ENCODE measurements around the gene GAREM2. TPM values are rescaled to one million over a fixed set of nuclear protein-coding genes. Genes with fewer than 3 reads are reported as not detected.

Gene GAREM2
- polyA plus RNA-seq, 2 of the 4 experiments (the other 2 are of a cell fraction), result 5.1 to 5.9 TPM

GRCh38 chr2:26169226-26169625 lies 3.7 kb upstream of the GAREM2 start:
- H3K27ac ChIP-seq, result no peak overlapping the region; a peak in 1 of 6 replicates
- H3K4me1 ChIP-seq, result peaks cover 6% of the 10 kb centered on the region; the same call in 1 of the 3 replicates
- ChIA-PET CTCF (interaction anchor here (1.1 to 6.3 kb wide), 4 partner anchors 15 to 219 kb away, joined by 3 to 32 read pairs (median 3); no protein-coding TSS in a partner anchor), POLR2A (no interaction called here)
- no peak for TF ChIP-seq BCL3 (IDR thresholded peaks at IDR 0.05)
- no peak for TF ChIP-seq RCOR1 (IDR thresholded peaks at IDR 0.05; ENCODE audit: low read depth, low read length)
- no peak for TF ChIP-seq EP300 (IDR thresholded peaks at IDR 0.05)
- no peak for TF ChIP-seq NPAS2 (CRISPR knock-in tag; IDR thresholded peaks at IDR 0.05; ENCODE audit: borderline replicate concordance)
- H3K4me3 ChIP-seq, result no peak overlapping the region
- no peaks in the 10 kb centered on the region for H3K9me3 ChIP-seq
- no peak for FAIRE-seq
- DNase-seq (ENCODE audit: low read depth in 1 of 2, low spot score in 1 of 2), result no peak
- no peak for ATAC-seq
- no peak overlapping the region for H3K4me2 ChIP-seq
- 92% methylated on average over 5 of the region's 5 CpGs for WGBS (ENCODE audit: missing lambda C conversion rate)

DNA sequence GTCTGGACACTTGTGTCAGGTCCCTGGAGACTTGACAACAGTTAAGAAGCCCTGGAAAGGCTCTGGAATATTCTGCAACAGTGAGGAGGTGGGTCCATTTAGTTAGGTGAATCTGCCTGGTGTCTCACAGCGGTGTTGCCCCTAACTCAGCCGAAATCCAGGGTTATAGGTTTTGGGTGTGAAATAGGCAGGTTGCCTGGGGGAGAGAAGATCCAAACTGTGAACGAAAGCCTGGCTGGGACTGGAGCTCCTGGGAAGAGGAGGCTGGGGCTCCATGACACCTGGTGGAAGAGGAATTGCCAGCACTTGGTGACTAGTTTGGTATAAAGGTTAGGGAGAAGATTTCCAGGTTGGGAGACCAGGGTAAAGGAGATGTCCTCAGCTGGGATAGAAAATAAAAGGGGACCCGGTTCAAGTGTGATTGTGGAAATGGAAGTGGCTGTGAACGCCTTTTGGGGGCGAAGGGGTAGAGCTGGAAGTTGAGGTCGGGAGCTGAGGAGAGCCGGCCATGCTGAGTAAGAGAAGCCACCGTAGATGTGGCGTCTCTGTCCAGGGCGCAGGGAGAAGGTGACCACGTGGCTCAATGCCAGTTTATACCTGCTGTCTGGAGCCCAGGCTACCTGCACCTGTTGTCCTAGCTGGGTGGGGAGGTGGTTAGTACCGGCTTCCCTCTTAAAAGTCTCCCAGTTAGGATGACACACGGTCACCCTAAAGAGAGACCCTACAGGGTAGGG lies 3.0 kb upstream of the GAREM2 start:
- TF ChIP-seq RARB (CRISPR knock-in tag; IDR thresholded peaks at IDR 0.05) (no peak), KDM1A (IDR thresholded peaks at IDR 0.05; ENCODE audit: low read depth) (no peak), FOXS1 (CRISPR knock-in tag; IDR thresholded peaks at IDR 0.05) (no peak), HOXB5 (CRISPR knock-in tag; IDR thresholded peaks at IDR 0.05) (no peak), HDAC2 (IDR thresholded peaks at IDR 0.05) (no peak), JUN (IDR thresholded peaks at IDR 0.05) (no peak), RCOR1 (IDR thresholded peaks at IDR 0.05; ENCODE audit: low read depth, low read length) (no peak), SREBF2 (IDR thresholded peaks at IDR 0.05) (no peak), RFX5 (IDR thresholded peaks at IDR 0.05) (no peak), ZNF302 (CRISPR knock-in tag; IDR thresholded peaks at IDR 0.05) (no peak), KDM5A (IDR thresholded peaks at IDR 0.05) (no peak), PHF8 (IDR thresholded peaks at IDR 0.05; ENCODE audit: borderline replicate concordance, low read depth) (no peak), HOXA7 (CRISPR knock-in tag; IDR thresholded peaks at IDR 0.05) (no peak), RNF2 (IDR thresholded peaks at IDR 0.05; ENCODE audit: borderline replicate concordance, low read depth) (no peak), POLR2AphosphoS2 (conservative IDR thresholded peaks at IDR 0.05; ENCODE audit: low read length) (no peak), EP300 (IDR thresholded peaks at IDR 0.05) (no peak), MYC (IDR thresholded peaks at IDR 0.05; ENCODE audit: borderline replicate concordance, low read length) (no peak), MAFK (IDR thresholded peaks at IDR 0.05; ENCODE audit: partially characterized antibody) (no peak)
- TF ChIP-seq, protein P1, sequence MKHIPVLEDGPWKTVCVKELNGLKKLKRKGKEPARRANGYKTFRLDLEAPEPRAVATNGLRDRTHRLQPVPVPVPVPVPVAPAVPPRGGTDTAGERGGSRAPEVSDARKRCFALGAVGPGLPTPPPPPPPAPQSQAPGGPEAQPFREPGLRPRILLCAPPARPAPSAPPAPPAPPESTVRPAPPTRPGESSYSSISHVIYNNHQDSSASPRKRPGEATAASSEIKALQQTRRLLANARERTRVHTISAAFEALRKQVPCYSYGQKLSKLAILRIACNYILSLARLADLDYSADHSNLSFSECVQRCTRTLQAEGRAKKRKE (CRISPR knock-in tag; IDR thresholded peaks at IDR 0.05; ENCODE audit: low read depth), result no peak
- no peak overlapping the region for H3K4me3 ChIP-seq
- no peak for DNase-seq (ENCODE audit: low read depth in 1 of 2, low spot score in 1 of 2)
- 79% methylated on average over 14 of the region's 14 CpGs for WGBS (ENCODE audit: missing lambda C conversion rate)
- H3K9me3 ChIP-seq, result no peaks in the 10 kb centered on the region
- no peak overlapping the region; a peak in 1 of 6 replicates for H3K27ac ChIP-seq
- ChIA-PET CTCF (interaction anchor here (0.8 to 6.3 kb wide), 7 partner anchors 11 to 318 kb away, joined by 3 to 32 read pairs (median 3); no protein-coding TSS in a partner anchor), POLR2A (no interaction called here)
- no peak for FAIRE-seq
- peaks cover 6% of the 10 kb centered on the region; the same call in 1 of the 3 replicates for H3K4me1 ChIP-seq
- no peak overlapping the region for H3K4me2 ChIP-seq
- ATAC-seq, result no peak

- ChIA-PET CTCF (interaction anchor here (0.8 to 6.2 kb wide), 7 partner anchors 9 to 411 kb away, joined by 3 to 77 read pairs (median 3); no protein-coding TSS in a partner anchor), POLR2A (no interaction called here)
- DNase-seq (ENCODE audit: low read depth in 1 of 2, low spot score in 1 of 2) (no peak), FAIRE-seq (no peak), ATAC-seq (no peak)
- Histone ChIP-seq H3K27ac (no peak overlapping the region), H3K4me1 (peaks cover 6% of the 10 kb centered on the region; the same call in 1 of the 3 replicates), H3K9me3 (no peaks in the 10 kb centered on the region), H3K4me2 (no peak overlapping the region), H3K4me3 (no peak overlapping the region)
- 87% methylated on average over 9 of the region's 9 CpGs for WGBS (ENCODE audit: missing lambda C conversion rate)
- TF ChIP-seq HOXB5 (CRISPR knock-in tag; IDR thresholded peaks at IDR 0.05), result no peak
- TF ChIP-seq MAZ (IDR thresholded peaks at IDR 0.05; ENCODE audit: borderline replicate concordance, low read depth, low read length), result no peak
- TF ChIP-seq EHMT2 (IDR thresholded peaks at IDR 0.05; ENCODE audit: low read depth), result no peak
- TF ChIP-seq SREBF2 (IDR thresholded peaks at IDR 0.05), result no peak
- no peak for TF ChIP-seq RFX5 (IDR thresholded peaks at IDR 0.05)
- no peak for TF ChIP-seq GATA3 (IDR thresholded peaks at IDR 0.05; ENCODE audit: borderline replicate concordance)
- TF ChIP-seq HMGXB4 (CRISPR knock-in tag; IDR thresholded peaks at IDR 0.05; ENCODE audit: borderline replicate concordance), result no peak
- TF ChIP-seq KDM5A (IDR thresholded peaks at IDR 0.05), result no peak
- TF ChIP-seq CBX2 (IDR thresholded peaks at IDR 0.05; ENCODE audit: borderline replicate concordance, low read depth), result no peak
- TF ChIP-seq JUNB (IDR thresholded peaks at IDR 0.05), result no peak
- no peak for TF ChIP-seq ELK1 (IDR thresholded peaks at IDR 0.05; ENCODE audit: low read depth, low read length)
- no peak for TF ChIP-seq HDAC2 (IDR thresholded peaks at IDR 0.05)
Measured at GRCh38 chr2:26170795-26171194, 2.1 kb upstream of the GAREM2 start.

All from A549 (cell line).